ENCODE measurements around the gene NUDT16L1.
"Not testable (repeated sequence)": the region's sequence is repeated elsewhere in the genome, so short reads cannot be mapped to it uniquely, and the experiment has no call there.

Gene NUDT16L1

DNA sequence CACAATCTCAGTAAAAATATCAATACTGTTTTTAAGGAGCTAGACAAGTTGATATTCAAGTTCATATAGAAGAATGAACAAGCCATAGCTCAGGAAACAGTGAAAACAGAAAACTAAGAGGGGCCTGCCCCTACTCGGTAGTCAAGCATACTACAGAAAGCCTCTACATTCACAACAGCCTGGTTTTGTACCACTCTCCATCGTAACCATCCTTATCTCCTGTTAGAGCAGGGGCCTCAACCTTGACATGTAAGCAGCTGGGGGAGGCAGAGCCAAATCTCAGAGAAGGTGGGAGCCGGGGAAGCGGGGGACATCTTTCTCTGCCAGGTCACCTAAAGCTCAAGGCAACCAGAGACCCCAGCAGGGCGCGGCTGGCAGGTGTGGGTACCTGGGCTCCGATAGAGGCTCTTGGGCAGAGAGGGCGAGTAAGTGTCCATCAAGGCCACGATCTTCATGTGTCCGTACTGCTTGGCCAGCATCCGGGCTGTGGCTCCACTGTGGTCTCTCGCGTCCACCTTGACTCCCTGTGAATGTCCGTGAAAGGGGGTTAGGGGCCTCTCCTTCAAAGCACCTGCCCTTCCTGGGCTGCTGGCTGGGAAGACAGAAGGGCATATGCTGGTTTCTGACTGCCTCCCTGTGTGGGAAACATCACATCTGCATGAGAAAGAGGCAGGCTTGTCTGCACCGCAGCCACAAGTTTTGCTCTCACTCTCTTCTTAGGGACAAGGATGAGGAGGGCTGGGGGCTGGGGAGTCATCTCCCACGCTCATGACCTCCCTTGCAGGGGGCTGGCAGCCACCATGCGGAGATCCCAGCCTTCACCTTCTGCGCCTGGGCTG, 20.5 kb downstream of the NUDT16L1 start:
- no peak for DNase-seq

DNA sequence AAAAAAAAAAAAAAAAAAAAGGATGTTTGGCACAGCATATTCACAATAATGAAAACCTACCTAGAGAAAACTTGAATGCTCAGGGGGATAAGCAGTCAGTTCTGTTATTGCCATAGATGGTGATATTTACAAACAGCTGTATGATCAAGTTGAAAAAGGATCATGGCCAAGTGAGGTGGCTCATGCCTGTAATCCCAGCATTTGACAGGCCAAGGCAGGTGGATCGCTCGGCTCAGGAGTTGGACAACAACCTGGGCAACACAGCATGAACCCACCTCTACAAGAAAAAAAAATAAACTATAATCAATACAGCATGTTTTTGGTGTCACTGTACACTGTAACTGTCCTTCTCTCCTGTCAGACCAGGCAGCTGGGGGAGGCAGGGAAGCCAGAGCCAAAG, 21.6 kb downstream of the NUDT16L1 start:
- no peak for DNase-seq

DNA sequence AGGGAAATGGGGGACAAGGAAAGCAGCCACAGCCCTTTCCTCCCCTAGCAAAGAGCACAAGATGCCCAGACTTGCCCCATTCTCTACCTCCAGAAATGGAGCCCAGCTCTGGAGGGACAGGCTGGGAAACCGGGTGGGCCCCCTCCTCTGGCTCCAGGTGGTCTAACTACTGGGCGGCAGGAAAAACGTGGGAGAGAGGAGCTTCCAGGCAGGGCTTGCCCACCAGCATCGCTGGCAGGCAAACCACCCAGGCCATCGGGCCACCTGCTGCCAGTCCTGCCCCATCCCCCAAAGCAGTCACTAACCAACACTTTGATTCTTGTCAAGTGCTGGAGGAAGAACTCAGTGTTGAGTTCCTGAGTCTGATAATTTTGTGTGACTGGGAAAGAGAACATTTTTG, 25.1 kb downstream of the NUDT16L1 start:
- DNase-seq: no peak

DNA sequence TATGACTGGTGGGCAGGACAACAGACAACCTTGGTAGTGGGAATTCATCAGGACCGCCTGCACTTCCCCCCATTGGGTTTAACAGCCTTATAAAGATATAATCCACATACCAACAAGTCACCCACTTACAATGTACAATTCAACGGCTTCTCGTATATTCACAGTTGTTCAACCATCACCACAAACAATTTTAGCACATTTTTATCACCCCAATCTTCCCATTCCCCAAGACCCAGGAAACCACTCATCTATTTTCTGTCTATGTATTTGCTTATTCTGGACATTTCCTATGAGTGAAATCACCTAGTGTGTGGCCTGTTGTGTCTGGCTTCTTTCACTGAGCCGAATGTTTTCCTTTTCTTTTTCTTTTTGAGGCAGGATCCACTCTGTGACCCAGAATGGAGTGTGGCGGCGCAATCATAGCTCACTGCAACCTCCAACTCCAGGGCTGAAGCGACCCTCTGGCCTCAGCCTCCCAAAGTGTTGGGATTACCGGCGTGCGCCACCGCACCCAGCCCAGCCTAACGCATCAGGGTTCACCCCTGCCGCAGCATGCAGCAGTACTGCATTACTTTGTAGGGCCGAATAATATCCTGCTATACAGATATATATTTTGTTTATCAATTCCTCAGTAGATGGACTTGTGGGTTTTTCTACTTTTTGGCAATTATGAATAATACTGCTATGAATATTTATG, 29.9 kb downstream of the NUDT16L1 start:
- no peak for DNase-seq

DNA sequence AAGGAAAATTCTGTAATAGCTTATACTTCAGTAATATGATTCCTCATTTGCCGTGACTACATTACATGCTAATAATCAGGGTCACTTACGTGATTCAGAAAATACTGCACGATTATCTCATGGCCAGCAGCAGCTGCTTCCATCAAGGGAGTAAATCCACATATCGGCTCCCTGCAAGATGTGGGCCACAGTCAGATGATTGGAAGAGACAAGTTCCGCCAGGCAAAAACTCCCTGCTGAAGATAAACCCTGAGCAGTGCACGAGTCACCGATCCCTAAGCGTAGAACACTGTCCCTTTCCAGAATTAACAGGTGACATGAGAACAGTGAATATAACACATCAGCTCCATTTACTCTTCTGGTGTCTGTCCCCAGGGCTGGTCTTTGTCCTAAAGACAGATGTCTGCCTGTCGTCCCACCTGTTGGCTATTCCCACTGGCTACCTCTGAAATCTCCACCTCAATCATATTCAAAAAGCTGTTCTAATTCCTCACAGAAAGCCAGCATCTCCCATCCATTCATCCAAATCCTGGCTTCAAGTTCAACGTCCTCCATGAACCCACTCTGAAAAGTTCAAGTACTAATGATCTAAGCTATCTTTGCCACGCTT, 31.4 kb downstream of the NUDT16L1 start:
- DNase-seq: no peak

DNA sequence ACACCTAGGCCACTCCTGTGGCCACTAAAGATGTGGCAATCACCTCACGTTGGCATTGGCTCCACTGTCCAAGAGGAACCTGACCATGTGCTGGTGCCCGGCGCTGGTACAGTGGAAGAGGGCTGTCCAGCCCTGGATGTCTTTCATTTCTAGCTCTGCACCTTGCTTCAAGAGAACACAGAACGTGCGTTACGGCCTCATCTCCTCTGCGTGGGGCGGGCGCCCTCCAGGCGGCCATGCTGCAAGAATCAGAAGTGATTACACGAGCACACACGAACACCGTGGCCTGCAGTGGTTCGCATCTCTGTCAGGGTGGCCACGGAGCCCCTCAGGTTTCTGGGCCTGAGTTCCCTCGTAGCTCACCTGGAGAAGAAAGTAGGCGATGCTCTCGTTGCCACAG, 33.3 kb downstream of the NUDT16L1 start:
- DNase-seq: no peak

DNA sequence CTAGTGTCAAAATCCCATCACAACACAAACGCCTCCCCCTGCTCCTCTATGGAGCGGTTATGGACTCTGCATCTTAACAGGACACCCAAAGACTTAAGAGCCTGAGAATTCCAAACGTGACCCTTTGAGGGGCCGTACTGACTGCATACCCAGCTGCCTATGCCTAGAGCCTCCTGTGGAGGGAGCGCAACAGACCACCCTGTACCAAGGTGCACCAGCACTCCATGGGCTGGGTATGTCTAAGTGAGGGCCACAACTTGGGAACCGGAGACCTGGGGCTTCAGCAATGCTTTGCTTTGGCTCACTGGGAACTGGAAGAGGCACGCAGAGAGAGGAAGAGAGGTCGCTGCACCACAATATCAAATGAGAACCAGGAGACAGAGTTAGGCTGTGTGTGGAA, 35.3 kb downstream of the NUDT16L1 start:
- DNase-seq: no peak

DNA sequence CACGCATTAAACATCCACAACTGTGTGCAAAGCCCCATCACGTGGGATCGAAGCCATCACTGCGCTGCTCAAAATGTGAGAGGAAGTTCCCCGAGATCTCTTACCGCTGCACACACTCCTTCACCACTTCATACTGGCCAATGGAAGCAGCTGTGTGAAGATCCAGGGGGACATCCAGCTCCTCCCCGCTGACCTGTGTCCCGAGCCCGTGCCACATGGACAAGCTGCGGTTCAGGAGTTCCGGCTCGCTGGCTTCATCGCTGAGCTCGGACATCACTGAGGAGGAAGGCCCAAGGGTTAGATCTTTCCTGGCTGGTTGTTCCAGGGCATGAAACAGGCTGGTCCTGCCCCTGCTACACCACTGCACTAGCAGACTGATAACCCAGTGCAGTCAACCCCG, 36.5 kb downstream of the NUDT16L1 start:
- no peak for DNase-seq

DNA sequence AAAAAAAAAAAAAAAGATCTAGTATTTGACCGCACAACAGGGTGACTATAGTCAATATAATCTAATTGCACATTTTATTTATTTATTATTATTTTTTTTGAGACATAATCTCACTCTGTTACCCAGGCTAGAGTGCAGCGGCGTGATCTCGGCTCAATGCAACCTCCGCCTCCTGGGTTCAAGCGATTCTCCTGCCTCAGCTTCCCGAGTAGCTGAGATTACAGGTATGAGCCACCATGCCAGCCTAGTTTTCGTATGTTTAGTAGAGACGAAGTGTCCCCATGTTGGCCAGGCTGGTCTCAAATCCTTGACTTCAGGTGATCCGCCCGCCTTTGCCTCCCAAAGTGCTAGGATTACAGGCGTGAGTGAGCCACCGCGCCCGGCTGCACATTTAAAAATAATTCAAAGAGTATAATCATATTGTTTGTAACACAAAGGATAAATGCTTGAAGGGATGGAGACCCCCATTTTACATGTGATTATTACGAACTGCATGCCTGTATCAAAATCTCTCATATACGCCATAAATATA, 39.9 kb downstream of the NUDT16L1 start:
- no peak for DNase-seq

DNA sequence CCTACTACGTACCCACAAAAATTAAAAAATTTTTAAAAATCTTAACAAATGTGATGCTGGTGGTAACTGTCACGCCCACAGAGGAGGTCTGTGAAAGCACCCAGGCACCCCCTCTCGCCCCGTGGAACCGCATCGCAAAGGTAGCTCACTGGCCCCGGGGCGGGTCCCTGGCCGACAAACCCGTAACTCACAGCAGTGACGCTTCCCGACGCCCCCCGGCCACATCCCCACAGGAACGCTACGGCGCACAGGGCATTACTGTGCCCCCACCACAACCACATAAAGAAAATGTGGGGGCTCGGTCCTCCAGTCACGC, 40.3 kb downstream of the NUDT16L1 start:
- peak in 1 of 56 donors; percentile 42 for DNase-seq

DNA sequence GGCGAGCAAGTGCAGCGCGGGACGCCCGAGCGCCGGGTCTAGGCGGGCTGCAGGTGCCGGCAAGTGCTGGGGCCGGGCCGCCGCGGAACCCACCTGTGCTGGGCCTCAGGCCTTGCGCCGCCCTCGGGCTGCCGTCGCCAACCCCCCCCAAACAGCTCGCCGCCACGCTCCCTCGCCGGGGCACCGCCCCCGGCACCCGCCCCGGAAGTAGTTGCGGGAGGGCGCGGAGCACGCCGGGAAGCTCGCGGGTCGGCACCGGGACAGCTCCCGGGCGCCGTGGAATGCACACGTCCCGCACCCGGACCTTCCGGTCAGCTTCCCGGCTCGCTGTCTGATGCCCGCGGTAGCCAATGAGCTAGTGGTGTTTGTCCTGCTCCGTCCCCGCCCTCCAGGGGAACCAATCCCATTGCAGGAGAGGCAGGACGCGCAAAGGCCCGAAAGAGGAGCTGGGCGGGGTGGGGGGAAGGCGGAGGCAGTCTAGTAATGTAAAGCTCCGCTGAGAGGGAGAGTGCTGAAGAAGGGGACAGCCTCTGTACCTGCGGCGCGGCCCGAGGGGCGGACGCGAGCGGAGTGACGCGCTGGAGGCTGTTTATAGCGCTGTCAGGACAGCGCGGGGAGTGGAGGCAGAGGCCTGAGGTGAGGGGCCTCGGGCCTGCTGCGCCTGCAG, 40.8 kb downstream of the NUDT16L1 start, which contains the start of the genes ANKS3 and DNAAF8:
TSS of gene ANKS3 (minus strand) at position 209 of the 667 bp plus-strand sequence. CDS start 4,122 bp downstream, outside the sequence.
TSS of gene DNAAF8 (plus strand) at position 475 of the 667 bp plus-strand sequence. CDS start 1,978 bp downstream, outside the sequence.
- DNase-seq: peak; percentile 68 to 98 (median 94)

DNA sequence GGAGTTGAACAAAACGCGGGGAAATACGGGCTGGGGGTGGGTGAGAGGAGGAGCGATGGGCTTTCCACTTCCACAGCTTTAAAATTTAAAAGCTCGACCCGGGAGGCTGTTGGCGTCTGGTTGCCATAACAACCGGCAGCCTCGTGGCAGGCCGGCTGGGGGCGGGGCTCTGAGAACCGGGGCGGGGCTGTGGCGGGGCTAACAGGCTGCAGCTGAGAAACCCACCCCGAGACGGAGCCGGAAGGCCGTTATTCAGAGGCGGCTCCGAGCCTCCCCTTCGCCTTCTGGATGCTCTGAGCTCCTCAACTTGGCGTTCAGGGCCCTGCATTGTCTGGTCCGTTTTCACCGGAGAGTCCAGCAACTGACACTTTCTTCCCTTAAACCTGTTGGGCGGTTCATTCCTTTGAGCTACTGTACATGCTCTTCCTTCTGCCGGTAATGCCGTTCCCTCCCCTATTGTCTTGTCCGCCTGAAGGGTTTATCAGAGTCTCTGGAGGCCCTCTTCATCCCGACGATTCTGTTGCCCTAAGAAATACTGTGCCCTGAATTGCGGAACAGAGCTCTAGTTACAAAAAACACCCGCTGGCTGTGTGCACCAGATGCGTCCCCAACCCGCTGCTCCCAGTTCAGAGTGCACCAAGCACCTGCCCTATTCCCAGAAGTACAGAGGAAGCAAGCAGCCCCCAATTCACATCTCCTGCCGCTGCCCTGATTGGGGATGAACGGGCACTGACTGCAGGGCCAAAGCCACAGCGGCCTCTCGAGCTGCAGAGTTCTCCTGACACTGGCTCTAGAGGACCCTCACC, 41.6 kb downstream of the NUDT16L1 start:
- DNase-seq: peak in 53 of 56 donors; percentile 20 to 84 (median 72)

DNA sequence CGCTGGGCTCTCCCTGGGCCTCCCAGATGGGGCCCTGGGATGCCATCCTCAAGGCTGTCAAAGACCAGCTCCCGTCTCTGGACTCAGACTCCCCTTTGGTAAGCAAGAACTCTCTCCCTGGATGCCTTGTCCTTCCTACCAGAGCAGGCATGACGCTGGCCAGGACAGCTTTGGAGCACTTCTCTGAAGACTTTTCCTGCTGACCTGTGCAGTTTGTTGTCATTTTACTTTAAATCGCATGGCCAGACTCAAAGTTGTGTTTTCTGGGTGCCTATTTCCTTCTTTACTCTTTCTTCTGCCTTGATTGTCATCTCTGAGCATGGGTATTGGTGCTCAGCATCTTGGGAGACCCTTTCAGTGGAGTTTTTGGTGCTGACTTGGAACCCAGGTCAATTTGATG, 43.2 kb downstream of the NUDT16L1 start:
- DNase-seq: no peak

DNA sequence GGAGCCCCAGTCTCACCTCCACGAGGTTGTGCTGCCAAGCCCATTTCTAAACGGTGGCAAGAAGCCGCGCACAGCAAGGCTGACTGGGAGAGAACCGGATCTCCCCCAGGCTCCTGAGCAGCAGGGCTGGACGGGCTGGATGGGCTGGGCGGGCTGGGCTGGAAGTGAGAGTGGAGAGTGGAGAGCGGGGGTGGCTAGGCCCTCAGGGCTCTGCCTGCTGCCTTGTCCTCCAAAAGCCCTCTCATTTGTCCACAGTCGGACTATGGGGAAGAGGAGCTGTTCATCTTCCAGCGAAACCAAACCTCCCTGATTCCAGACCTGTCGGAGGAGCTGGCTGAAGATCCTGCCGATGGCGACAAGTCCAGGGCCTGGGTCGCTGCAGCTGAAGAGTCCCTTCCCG, 44.2 kb downstream of the NUDT16L1 start:
- no peak for DNase-seq

DNA sequence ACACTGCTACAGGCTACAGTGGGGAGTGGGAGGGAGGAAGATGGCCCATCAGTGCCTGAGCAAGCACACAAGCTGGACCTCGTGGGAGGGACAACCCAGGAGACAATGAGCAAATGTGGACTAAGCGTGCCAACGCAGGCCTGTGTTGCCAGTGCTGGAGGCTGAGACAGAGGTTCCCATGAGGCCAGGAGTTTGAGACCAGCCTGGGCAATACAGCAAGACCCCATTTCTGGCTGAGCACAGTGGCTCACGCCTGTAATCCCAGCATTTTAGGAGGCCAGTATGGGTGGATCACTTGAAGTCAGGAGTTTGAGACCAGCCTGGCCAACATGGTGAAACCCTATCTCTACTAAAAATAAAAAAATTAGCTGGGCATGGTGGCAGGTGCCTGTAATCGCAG, 45.0 kb downstream of the NUDT16L1 start:
- DNase-seq: not testable (repeated sequence)

DNA sequence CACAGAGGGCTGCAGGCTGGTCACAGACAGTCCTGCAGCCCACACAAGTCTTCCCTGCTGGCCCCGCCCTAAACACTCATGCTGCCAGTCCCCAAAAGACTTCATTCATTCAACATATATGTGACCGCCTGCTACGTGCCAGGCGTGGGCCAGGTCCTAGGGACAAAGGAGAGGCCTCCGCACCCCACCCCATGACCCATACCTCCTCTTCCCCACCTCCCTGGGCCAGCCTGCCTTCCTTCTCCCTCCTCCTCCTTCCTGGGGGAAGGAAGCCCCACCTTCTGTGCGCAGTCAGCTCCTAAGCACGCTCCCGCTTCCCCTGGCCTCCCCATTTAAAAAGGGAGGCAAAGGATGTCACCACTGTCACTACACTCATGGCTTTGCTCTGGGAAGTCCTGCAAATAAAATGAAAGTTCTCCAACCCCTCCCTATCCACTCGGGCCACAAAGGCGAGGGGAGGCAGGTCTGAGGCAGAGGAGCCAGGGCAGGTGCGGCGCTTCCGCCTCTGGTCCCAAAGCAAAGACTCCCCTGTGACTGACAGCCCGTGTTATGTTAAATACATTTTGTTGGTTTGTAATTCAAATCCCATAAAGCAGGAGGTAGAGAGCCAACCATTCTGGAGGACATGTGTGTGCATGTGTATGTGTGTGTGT, 50.0 kb downstream of the NUDT16L1 start:
- DNase-seq: no peak

DNA sequence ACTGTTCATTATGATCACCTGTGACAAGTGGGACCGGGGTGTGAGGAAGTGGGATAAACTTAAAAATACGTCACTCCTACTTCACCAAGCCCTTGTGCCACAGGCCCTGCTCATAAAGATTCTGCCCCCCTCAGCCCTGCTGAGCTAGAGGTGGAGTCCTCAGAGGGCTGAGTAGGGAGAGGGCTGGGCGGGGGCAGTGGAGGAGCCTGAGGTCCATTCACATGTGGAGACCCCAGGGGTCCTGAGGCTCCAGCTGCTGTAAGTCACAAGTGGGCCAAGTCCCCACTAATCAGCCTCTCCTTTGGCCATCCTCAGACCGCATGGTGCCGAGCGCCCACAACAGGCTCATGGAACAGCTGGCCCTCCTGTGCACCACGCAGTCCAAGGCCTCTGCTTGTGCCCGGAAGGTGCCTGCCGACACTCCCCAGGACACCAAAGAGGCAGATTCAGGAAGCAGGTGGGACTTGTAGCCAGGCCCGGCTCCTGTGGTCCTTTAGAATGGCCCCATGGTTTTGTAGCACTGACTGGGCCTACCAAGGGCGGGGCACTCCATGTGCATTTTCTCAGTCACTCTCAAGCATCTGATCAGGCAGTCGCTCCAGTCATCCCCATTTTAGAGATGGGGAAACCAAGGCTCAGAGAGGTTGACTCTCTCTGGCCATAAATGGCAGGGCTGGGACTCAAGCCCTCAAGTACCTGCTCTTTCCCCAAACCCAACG, 51.4 kb downstream of the NUDT16L1 start:
- no peak for DNase-seq

DNA sequence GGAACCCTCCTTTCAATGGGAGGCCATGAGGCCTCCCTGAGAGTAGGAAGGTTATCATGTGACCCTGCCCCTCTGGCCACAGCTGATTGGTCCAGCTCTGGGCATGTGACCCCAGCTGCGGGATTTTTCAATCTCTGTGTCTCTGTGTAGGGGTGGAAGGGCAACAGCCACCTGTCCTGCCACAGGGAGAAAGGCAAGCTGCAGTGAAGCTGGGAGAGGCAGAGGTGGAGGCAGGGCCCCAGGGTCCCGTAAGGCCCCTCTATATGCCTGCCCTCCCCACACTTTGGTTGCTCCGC, 51.9 kb downstream of the NUDT16L1 start:
- DNase-seq: no peak

Measured in amygdala (tissue), 56 donors.